Pancreas (tissue), 10 donors: ENCODE data around the gene TGM2. TPM values are rescaled to one million over a fixed set of nuclear protein-coding genes. Genes with fewer than 3 reads are reported as not detected.

Source experiments
- ATAC-seq, 4 donors: fragments of 200-7000 bp; cut with Tn5 transposase; one replicate each; pipeline versions ENCODE4 v1.8.0 to v1.9.1; 2020; ENCODE audit warnings: mild to moderate bottlenecking in 4 of 4, moderate library complexity in 4 of 4
- DNase-seq, 6 donors: peaks; one replicate each; pipeline ENCODE4 v3.0.0-alpha.2; 2020
- FAIRE-seq: peaks from 2 replicates; lab custom pipeline; 2012; peaks lifted over from hg19 to GRCh38; lab: Jason Lieb, UNC
- H3K27ac ChIP-seq, 4 donors: fragments of 200-600 bp; sonication (generic); 1 replicate in 3 of 4; 2 replicates in 1 of 4; pipeline versions ENCODE4 v1.5.0 to v1.8.0; 2020
- H3K27me3 ChIP-seq, 4 donors: fragments of 200-600 bp; one replicate each; pipeline ENCODE4 v1.8.0; 2021
- H3K36me3 ChIP-seq, 3 donors: fragments of 200-600 bp; sonication (generic) in 1 of 3; one replicate each; pipeline versions ENCODE4 v1.5.0 to v1.8.0; 2020 to 2021
- H3K4me1 ChIP-seq, 3 donors: fragments of 200-600 bp; one replicate each; pipeline ENCODE4 v1.8.0; 2021
- H3K4me3 ChIP-seq, 4 donors: fragments of 200-600 bp; sonication (generic) in 2 of 4; one replicate each; pipeline versions ENCODE4 v1.5.0 to v1.8.0; 2020 to 2021
- H3K9me3 ChIP-seq, 4 donors: fragments of 200-600 bp; one replicate each; pipeline ENCODE4 v1.8.0; 2021
- CTCF ChIP-seq, 4 donors: fragments of 200-600 bp; sonication (generic) in 3 of 4; IDR thresholded peaks; one replicate each; pipeline versions ENCODE4 v1.5.0 to v1.8.0; 2021; ENCODE audit warnings: antibody characterized with exemption in 4 of 4
- WGBS, 2 donors: extraction: QIAGEN DNeasy Blood & Tissue Kit; methylation state at CpG; one replicate each; pipeline ENCODE4 v1.1.7; 2013; 5-methylcytosine and 5-hydroxymethylcytosine counted together
- intact Hi-C, 3 donors: fragments of 100-400 bp; cut with DNase I; formaldehyde crosslinking; loops; one replicate each; pipeline versions ENCODE4 v1.11.1 to v1.14.2; 2022
- polyA plus RNA-seq, 2 donors: library from polyadenylated mRNA; stranded (reverse); fragments of 200-250 nt; gene quantifications; one replicate each; pipeline ENCODE4 v1.2.3, GENCODE V29; 2013
- total RNA-seq, 6 donors: library from RNA; stranded (reverse); fragmentation: NEBNext Ultra II Directional in 4 of 6; extraction: Animal tissue kit (Norgen Biotek cat#: 25700) in 4 of 6; gene quantifications; one replicate each; pipeline versions ENCODE4 v1.2.1 to v1.2.4, GENCODE V29; 2021 to 2023
- donor health status: healthy with polysubstance abuse.
- donor health status: DM: no; HTN: no; CAD: no; lungs with moderate emphysema.
- donor health status: DM: no; HTN: no; CAD: no.
- donor health status: control.
- donor health status: control.
- donor health status: Bipolar disorder and iron deficiency.
- donor health status: DM: yes; HTN: yes; CAD: no.
- donor health status: DM: no; HTN: no; CAD: no.
- donor health status: DM: no; HTN: no; CAD: no.
- donor health status: DM: yes; HTN: yes; CAD: no.

Gene TGM2
- total and polyA plus RNA-seq, 8 donors = 3.7 to 92.6 (median 10.8) TPM

GRCh38 chr20:38211200-38212097 is 46.4 kb upstream of the TGM2 start:
- ATAC-seq (no peak), DNase-seq (peak in 1 of 6 donors; percentile 37), FAIRE-seq (no peak)
- no peak for TF ChIP-seq CTCF (IDR thresholded peaks at IDR 0.05)
- intact Hi-C loops = no loop called here
- Histone ChIP-seq H3K36me3 (no peaks in the 10 kb centered on the region), H3K4me3 (no peak overlapping the region), H3K27me3 (no peaks in the 10 kb centered on the region), H3K27ac (no peak overlapping the region), H3K9me3 (no peaks in the 10 kb centered on the region), H3K4me1 (no peaks in the 10 kb centered on the region)
- 75 to 78% methylated on average over 9 of the region's 9 CpGs for WGBS, 2 donors

- no peak for FAIRE-seq
- WGBS, 2 donors = 57 to 69% methylated on average over 6 of the region's 6 CpGs
- no peak for ATAC-seq
Observed at GRCh38 chr20:38210741-38211140, 45.7 kb upstream of the TGM2 start.

GRCh38 chr20:38209736-38210405 is 44.8 kb upstream of the TGM2 start:
- TF ChIP-seq CTCF (IDR thresholded peaks at IDR 0.05) = no peak
- WGBS, 2 donors = 77 to 84% methylated on average over 3 of the region's 3 CpGs
- FAIRE-seq = no peak
- H3K4me1 ChIP-seq = no peaks in the 10 kb centered on the region
- ATAC-seq = no peak
- DNase-seq = peak in 1 of 6 donors; percentile 14
- no peak overlapping the region for H3K27ac ChIP-seq
- intact Hi-C loops = no loop called here
- no peak overlapping the region for H3K4me3 ChIP-seq
- H3K27me3 ChIP-seq = no peaks in the 10 kb centered on the region
- H3K36me3 ChIP-seq = no peaks in the 10 kb centered on the region
- H3K9me3 ChIP-seq = no peaks in the 10 kb centered on the region

More at GRCh38 chr20:38210741-38211140, 45.7 kb upstream of the TGM2 start:
- no peak overlapping the region for H3K4me3 ChIP-seq
- no peak for TF ChIP-seq CTCF (IDR thresholded peaks at IDR 0.05)
- H3K27ac ChIP-seq = no peak overlapping the region
- DNase-seq = peak in 1 of 6 donors; percentile 13
- no peaks in the 10 kb centered on the region for H3K4me1 ChIP-seq
- intact Hi-C loops = no loop called here
- no peaks in the 10 kb centered on the region for H3K27me3 ChIP-seq
- no peaks in the 10 kb centered on the region for H3K36me3 ChIP-seq
- no peaks in the 10 kb centered on the region for H3K9me3 ChIP-seq

- FAIRE-seq = no peak
Observed at GRCh38 chr20:38209054-38209675, 44.1 kb upstream of the TGM2 start.

More at GRCh38 chr20:38209054-38209675, 44.1 kb upstream of the TGM2 start:
- DNase-seq (peak in 1 of 6 donors; percentile 20), ATAC-seq (no peak)
- no peaks in the 10 kb centered on the region for H3K27me3 ChIP-seq
- H3K4me3 ChIP-seq = no peak overlapping the region
- no peak for TF ChIP-seq CTCF (IDR thresholded peaks at IDR 0.05)
- H3K4me1 ChIP-seq = no peaks in the 10 kb centered on the region
- H3K27ac ChIP-seq = no peak overlapping the region
- H3K9me3 ChIP-seq = no peaks in the 10 kb centered on the region
- intact Hi-C loops = no loop called here
- H3K36me3 ChIP-seq = no peaks in the 10 kb centered on the region
- 66 to 68% methylated on average over 4 of the region's 4 CpGs for WGBS, 2 donors
